Measurements from ENCODE around the gene C2orf68. TPM values are rescaled to one million over a fixed set of nuclear protein-coding genes. Genes with fewer than 3 reads are reported as not detected.

C2orf68 gene
- total RNA-seq, 1 donor from 2014 or later = 50.4 TPM

GRCh38 chr2:85558160-85558559, 53.7 kb downstream of the C2orf68 start:
- no peaks in the 10 kb centered on the region for H3K36me3 Mint-ChIP-seq (ENCODE audit: low read depth)
- no peaks in the 10 kb centered on the region for H3K27me3 Mint-ChIP-seq (ENCODE audit: low read depth)
- no peak overlapping the region for H3K4me3 Mint-ChIP-seq
- H3K27ac Mint-ChIP-seq (ENCODE audit: unreplicated experiment) = no peak overlapping the region
- no peak for DNase-seq (ENCODE audit: low read depth, low spot score)
- TF ChIP-seq CTCF (conservative IDR thresholded peaks at IDR 0.05) = no peak
- peaks cover 20% of the 10 kb centered on the region for H3K4me1 Mint-ChIP-seq
- H3K9me3 Mint-ChIP-seq = no peaks in the 10 kb centered on the region

- no peak for TF ChIP-seq CTCF (conservative IDR thresholded peaks at IDR 0.05)
- no peak overlapping the region for H3K4me3 Mint-ChIP-seq
- H3K4me1 Mint-ChIP-seq = peaks cover 22% of the 10 kb centered on the region
- no peaks in the 10 kb centered on the region for H3K27me3 Mint-ChIP-seq (ENCODE audit: low read depth)
- no peak overlapping the region for H3K27ac Mint-ChIP-seq (ENCODE audit: unreplicated experiment)
- DNase-seq (ENCODE audit: low read depth, low spot score) = no peak
- no peaks in the 10 kb centered on the region for H3K9me3 Mint-ChIP-seq
- H3K36me3 Mint-ChIP-seq (ENCODE audit: low read depth) = peaks cover 1% of the 10 kb centered on the region
Observed at GRCh38 chr2:85557130-85557529, 54.7 kb downstream of the C2orf68 start.

Other genes starting within 250 kb of the C2orf68 start
- 24.3 and 32.6 TPM in 2 replicates for gene CAPG, start 201.7 kb downstream of the C2orf68 start, total RNA-seq
- 0.34 and 1.2 TPM in 2 replicates for gene SH2D6, start 193.4 kb downstream of the C2orf68 start, total RNA-seq
- gene MAT2A, start 72.9 kb downstream of the C2orf68 start, total RNA-seq = 404 and 405 TPM in 2 replicates
- gene GGCX, start 50.6 kb downstream of the C2orf68 start, total RNA-seq = 43.4 and 43.7 TPM in 2 replicates
- 1.1 and 2.1 TPM in 2 replicates for gene VAMP8, start 34.5 kb downstream of the C2orf68 start, total RNA-seq
- gene VAMP5, start 27.6 kb downstream of the C2orf68 start, total RNA-seq = 0.50 and 1.5 TPM in 2 replicates
- gene RNF181, start 16.3 kb downstream of the C2orf68 start, total RNA-seq = 67.9 and 75.8 TPM in 2 replicates
- 20.9 and 22.2 TPM in 2 replicates for gene TMEM150A, start 9.4 kb downstream of the C2orf68 start, total RNA-seq
- gene USP39, start 4.1 kb upstream of the C2orf68 start, total RNA-seq = 93.3 and 98.3 TPM in 2 replicates
- gene SFTPB, start 56.1 kb upstream of the C2orf68 start, total RNA-seq = not detected in 2 replicates
- gene GNLY, start 82.3 kb upstream of the C2orf68 start, total RNA-seq = not detected in 2 replicates
- 6.9 and 7.7 TPM in 2 replicates for gene ATOH8, start 141.9 kb upstream of the C2orf68 start, total RNA-seq